ENCODE measurements around the gene IL1RAPL2.
A peak's percentile ranks its signal among the peaks of the same experiment; 100 is the strongest.
"Not testable (repeated sequence)": the region's sequence is repeated elsewhere in the genome, so short reads cannot be mapped to it uniquely, and the experiment has no call there.

IL1RAPL2 gene

DNA sequence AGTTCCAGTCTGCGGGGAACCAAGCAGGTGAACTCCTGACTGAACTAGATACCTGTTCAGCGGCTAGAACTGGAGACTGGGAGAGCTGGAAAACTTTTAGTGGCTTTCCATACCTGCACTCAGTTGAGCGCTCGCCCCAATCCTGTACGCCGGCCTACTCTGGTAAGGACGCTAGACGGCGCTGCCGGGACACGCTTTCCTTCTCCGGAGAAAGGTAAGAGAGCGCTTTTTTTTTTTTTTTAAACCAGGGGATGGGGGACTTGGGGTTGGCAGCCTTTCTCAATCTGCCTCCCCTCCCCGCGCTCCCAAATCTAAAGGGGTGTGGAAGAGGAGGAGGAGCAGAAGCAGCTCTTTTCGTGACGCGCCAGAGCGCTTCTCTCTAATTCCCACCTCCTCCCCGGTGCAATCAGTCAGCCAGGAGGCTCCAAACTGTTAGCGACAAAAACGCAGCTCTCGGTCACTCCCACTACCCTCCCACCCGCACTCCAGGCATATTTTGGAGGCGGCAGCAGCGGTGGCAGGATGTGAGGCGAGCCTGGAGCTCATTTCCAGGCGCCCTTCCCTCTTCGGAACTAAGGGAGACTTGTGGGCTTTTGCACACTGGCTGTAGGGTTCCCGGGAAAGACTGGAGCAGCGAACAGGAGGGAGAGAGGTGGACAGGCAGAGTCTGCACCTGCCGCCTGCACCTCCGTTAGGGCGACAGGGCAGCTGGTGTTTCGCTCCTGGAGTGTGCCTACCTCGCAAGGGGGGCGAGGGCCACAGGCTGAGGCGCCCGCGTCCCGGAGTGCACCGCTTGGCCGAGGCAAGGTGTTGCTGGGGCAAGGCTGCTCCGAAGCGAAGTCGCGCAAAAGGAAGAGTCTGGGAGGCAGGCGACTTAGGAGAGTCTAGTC, at the start of gene IL1RAPL2:
Gene IL1RAPL2 (plus strand): TSS at position 409 of the 890 bp plus-strand sequence.
- DNase-seq, result peak; percentile 22

- DNase-seq, result no peak
Measured at GRCh38 chrX:104522386-104522785, 43.6 kb upstream of the IL1RAPL2 start.

DNA sequence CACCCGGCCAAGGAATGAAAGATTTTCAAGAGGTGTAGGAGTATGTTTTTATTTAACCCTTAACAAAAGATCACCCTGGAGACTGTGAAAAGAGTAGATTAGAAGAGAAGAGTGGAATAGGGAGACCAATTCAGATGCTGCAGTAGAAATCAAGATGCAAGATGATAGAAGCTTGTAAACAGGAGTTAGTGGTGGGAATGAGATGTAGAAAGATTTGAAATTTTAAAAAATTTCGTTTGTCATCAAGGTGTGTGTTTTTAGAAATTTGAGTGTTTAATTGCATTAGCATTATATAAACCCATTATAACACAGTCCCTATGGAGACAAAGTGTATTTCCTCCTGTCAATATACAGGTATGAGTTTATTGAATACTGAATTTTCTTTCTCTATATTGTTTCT, 42.1 kb upstream of the IL1RAPL2 start:
- DNase-seq, result no peak

GRCh38 chrX:104539081-104539480, 26.9 kb upstream of the IL1RAPL2 start:
- no peak for DNase-seq

- not testable (repeated sequence) for DNase-seq
Measured at GRCh38 chrX:104542447-104542846, 23.6 kb upstream of the IL1RAPL2 start.

- DNase-seq, result no peak
Measured at GRCh38 chrX:104564335-104564734, 1.7 kb upstream of the IL1RAPL2 start.

DNA sequence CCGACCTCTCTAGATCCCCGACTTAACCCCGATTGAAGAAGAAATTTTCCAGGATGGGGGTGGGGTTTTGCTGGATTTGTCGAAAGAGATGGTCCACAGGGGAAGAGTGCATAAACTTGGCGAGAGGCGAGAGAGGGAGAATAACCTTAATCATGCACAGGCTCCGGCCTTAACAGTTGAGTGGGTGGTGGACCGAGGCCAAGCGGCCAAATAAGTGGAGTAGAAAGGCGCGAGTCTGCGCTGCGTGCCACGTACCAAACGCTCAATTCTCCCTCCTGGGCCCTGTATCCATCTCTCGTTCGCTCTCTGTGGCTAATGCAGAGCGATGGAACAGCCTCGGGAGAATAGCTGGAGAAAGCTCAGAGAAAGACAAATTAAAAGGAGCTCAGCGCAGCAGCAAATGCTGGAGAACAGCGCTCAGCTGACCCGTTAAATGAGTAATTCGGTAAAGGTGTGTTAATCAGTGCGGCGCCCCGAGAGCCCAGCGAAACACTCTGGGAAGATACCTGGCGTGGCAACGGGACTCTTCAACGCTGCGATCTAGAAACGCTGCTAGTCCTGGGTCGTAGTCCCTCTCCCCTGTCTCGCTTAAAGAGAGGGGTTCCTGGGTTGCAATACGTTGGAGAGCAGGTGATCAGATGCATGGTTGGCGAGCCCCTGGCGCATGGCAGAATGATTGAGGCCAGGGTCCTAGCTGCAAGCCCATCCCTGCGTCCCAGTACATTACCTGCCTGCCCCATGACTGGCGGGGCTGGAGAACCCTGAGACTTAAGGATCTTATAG, 887 bp upstream of the IL1RAPL2 start:
- no peak for DNase-seq

GRCh38 chrX:104566681-104567501, 892 bp downstream of the IL1RAPL2 start:
- no peak for DNase-seq

DNA sequence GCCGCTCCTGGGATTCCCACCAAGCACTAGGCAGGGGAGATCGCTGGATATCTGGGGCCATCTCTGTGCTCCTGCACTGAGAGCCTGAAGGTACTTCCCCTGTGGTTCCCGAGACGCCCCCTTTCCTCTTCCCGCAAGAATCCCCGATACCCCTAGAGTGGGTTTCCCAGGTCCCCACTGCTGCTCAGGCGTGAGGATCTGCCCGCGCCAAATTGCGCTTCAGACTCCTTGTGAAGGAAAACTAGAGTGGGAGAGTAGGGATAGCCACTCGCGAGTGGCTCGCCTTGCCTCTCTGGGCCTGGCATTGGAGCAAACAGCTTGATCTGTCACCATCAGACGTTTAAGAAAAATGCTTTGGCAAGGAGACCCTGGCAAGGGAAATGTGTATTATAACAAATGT, 1.5 kb downstream of the IL1RAPL2 start:
- no peak for DNase-seq

DNA sequence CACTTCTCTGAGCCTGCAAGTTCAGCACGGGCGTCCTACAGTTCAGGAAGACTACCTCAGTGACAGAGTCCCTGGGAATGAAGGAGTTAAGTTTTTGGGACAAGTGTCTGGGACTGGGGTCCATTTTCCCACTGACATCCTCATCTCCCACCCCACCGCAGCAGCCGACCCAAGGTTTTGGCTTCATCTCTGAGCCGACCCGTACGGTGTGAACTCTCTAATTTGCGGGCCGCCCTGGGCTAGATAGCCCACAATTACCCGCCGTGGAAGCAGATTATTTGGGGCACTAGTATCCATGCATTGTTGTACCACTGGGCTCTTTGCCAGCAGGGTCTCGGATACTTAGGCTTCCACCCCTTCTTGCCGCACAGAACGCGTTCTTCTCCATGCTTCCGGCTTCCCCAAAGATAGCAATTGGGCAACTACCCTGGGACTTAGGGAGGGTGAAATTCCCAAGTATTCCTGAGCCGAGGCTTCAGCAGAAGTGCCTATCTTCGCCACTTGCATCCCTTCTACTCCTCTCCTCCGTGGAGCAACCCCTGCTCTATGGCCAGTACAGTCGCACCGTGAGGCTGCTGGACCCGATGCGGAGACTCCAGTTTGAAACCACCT, 2.4 kb downstream of the IL1RAPL2 start:
- DNase-seq, result no peak

DNA sequence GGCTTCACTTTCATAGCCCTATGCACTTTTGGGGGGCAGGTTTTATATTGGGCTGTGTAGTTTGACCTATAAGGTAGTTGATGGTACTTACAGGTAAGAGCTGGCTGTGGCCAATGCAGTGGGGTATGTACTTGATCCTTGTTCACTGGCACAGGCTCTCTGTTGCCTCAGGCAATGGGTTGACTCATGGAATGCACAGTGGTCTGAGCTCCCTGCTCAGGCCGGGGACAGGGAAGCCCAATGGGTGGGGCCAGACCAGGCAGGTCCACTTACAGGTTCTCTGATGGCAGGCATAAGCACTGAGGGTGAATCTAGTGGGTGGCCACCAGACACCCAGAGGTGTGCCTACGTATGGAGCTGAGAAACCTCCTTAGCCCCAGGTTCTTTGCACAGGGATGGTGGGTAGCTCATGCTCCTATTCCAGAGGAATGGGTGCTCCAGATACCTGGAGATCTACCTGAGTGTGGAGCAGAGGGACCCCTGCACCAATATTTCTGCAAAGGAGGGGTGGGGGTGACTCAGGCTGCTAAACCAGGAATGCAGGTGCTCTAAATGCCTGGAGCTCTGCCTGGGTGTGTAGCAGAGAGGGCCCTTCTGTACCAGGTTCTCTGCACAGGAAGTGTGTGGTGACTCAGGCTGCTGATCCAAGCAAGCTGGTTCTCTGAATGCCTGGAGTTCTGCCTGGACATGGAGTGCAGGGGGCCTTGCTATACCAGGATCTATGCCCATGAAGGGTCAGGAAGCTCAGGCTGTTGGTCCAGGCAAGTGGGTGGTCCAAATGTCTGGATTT, 52.3 kb downstream of the IL1RAPL2 start:
- no peak for DNase-seq

DNA sequence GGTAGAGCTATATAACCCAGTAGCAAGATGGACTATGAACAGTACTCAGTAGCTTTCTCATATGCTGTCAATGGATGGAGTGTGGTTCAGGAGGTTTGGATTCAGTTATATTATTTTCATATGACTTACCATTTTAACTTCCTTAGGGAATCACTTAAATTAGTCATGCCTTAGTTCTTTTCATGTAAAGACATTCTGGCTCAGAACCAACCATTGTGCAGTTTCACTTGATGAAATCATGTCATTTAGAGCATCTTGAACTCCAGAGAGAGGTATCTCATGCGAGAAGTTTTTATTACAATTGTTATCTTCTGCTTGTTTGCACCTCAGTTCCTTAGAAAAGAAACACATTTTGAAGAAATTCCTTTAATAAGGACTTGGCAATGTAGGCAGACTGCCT, 55.8 kb downstream of the IL1RAPL2 start:
- DNase-seq, result no peak

DNA sequence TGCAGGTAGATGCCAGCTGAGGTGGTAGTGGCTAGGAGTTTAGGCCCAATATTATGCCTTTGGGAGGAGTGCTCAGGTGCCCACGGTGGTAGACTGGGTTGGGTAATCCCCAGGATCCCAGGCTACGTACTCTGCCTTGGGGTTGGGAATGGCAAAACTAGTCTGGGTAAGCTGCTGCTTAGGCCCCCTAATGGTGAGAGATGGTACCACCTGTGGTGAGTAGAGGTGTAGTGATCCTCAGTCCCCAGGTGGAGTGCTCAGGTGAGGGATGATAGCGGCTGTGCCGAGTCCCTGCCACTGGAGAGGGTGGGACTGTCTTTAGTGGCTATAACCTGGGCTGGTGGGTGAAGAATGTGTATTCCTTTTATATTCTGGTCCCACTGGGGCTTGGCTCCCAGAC, 75.2 kb downstream of the IL1RAPL2 start:
- no peak for DNase-seq

- DNase-seq, result no peak
Measured at GRCh38 chrX:104647084-104647483, 81.1 kb downstream of the IL1RAPL2 start.

DNA sequence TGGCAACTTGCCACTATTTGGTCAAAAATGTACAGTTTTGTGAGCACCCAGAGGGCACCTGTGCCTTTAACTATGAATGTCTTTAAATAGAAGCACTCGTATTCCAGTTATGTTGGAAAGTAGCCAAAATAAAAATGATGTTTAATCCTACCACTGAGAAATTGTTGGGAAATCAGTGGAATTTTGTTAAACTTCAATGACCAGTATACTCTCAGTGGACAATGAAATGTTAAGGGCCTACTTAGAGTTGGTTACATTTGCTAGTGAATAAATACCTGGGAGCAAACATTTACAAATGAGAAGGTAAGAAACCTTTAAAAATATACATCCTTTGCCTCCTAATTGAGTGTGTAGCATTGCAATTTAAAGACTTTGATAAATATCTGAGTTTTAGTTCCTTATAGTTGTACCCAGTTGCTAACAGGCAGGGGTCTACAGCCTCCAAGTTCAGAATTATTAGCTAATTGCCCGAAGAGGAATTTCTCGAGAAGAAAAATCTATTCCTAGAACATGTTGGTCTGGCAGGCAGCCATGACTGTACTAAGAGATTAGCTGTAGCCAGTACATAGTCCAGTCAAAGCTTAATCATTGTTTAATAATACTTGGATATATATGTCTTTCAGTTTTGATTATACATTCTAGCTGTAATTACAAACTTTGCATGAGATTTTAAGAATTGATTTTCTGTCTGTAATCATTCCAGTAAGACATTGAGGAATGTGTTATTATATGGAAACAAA, 93.2 kb downstream of the IL1RAPL2 start:
- DNase-seq, result no peak

DNA sequence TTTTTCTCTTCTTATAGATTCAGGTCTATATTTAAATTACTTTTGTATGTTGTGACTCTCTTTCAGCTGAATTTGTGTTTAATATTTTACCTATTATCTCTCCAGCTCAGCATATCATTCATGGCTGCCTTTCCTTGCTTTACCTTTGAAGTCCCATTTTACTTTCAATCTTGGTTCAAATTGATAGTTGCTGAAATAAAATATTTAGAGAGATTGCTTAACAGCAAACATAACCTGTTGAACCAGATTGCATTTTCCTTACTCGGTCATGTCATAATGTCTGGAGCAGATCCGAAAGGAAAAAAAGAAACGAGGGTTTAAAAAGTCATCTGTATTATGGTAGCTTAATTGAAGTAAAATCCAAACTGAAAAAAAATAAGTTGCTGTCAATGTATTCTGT, 94.1 kb downstream of the IL1RAPL2 start:
- no peak for DNase-seq

DNA sequence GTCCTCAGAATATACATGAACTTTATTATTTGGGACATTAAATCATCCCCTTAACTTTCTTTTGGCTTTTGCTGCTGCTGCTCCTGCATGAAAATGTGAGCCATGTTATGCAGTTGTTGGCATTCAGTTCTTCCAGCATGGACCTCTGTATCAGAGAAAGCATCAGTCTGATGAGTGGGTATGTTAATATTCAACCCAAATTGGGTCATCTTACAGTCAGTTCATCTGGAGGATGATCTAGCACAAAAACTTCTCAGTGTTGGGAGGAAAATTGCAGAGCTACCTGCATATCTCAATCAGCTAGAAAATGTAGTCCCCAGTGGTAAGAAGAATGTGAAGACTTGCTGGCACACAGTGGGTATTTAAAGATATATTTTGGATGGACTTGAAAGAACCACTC, 96.7 kb downstream of the IL1RAPL2 start:
- no peak for DNase-seq

- no peak for DNase-seq
Measured at GRCh38 chrX:104665691-104666090, 99.7 kb downstream of the IL1RAPL2 start.

GRCh38 chrX:104668550-104668949, 102.6 kb downstream of the IL1RAPL2 start:
- DNase-seq, result no peak

DNA sequence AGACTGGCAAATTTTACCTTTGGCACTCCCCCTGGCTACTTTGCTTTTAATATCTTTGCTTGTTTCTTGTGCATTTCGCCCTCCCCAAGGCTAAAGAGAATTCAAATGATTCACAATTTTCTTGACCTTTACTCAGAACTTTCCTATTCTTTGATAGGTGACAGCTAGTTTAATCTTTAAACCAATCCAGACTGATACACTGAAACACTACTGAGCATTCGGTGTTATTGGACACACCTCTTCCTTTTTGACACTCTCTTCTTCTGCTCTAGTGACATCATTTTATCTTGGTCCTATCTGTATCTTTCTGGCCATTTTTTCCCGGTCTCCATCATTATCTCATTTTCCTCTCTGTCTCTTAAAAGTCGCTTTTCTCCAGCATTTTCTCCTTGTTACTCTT, 103.1 kb downstream of the IL1RAPL2 start:
- DNase-seq, result no peak

DNA sequence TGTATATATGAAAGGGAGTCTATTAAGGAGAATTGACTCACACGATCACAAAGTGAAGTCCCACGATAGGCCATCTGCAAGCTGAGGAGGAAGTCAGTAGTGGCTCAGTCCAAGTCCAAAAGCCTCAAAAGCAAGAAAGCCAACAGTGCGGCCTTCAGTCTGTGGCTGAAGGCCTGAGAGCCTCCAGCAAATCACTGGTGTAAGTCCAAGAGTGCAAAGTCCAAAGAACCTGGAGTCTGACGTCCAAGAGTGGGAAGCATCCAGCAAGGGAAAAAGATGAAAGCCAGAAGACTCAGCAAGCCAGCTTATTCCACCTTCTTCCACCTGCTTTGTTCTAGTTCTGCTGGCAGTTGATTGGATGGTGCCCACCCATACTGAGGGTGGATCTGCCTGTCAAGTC, 104.1 kb downstream of the IL1RAPL2 start:
- DNase-seq, result no peak

Measured in activated CD4-positive, alpha-beta T cell treated with anti-CD3 and anti-CD28 coated beads, Interleukin-10, Interleukin-2, amounts not matched to agents 100 ng/mL and 50 ng/mL, durations not matched to agents 16 hours and 8 hours (primary cell).